Lower leg skin (tissue), 4 donors: ENCODE results near the gene ROBO1. TPM values are rescaled to one million over a fixed set of nuclear protein-coding genes. Genes with fewer than 3 reads are reported as not detected.

ENCODE experiments used
- DNase-seq, 2 donors: peaks; one replicate each; pipeline ENCODE4 v3.0.0-alpha.2; 2019; ENCODE audit warnings: low spot score in 2 of 2
- H3K4me3 ChIP-seq: fragments of 200-600 bp; sonication (generic); 2 replicates; pipeline ENCODE4 v1.5.1; 2017; ENCODE audit warnings: mild to moderate bottlenecking, low read depth; ENCODE audit not compliant: poor library complexity, severe bottlenecking
- POLR2A ChIP-seq, 2 donors: fragments of 450-650 bp; IDR thresholded peaks; one replicate each; pipeline ENCODE4 v1.6.1; 2016 to 2017; ENCODE audit warnings: antibody characterized with exemption in 2 of 2, mild to moderate bottlenecking in 1 of 2, moderate library complexity in 1 of 2
- WGBS, 2 donors: methylation state at CpG; one replicate each; pipeline ENCODE4 v1.1.5; 2018; 5-methylcytosine and 5-hydroxymethylcytosine counted together
- intact Hi-C: fragments of 100-400 bp; cut with DNase I; formaldehyde crosslinking; loops from one replicate; pipeline ENCODE4 v1.15.0; 2023; ENCODE audit warnings: low total_unique reads
- total RNA-seq, 4 donors: library from RNA; depleted of rRNA; stranded (reverse); fragments of >200 nt; gene quantifications; one replicate each; pipeline ENCODE4 v1.1.0, GENCODE V29; 2016
- TF ChIP-seq, protein P1 (sequence below), 3 donors: fragments of 450-650 bp; IDR thresholded peaks; one replicate each; pipeline ENCODE4 v1.5.1; 2016; ENCODE audit warnings: antibody characterized with exemption in 3 of 3, mild to moderate bottlenecking in 3 of 3, moderate library complexity in 2 of 3

Gene ROBO1
- total RNA-seq, 4 donors from 2014 or later: 26.3 to 60.0 (median 51.0) TPM

DNA sequence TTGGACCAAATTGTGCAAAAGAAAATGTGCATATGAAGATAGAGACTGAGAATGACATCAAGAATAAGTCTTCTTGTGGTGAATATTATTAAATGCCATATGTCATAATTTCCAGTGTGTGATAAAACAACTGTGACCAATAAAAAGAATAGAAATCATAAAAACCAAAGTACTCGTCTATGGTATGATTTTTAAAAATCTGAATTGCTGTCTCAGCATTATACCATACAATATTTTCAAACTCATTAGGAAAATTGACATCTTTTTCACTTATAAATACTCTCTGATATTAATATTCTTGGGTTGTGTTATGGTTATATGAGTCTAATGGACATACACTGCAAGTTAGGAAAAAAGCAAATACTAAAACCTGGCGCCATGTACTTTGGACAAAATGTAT is 279.4 kb downstream of the ROBO1 start:
- TF ChIP-seq, protein P1, sequence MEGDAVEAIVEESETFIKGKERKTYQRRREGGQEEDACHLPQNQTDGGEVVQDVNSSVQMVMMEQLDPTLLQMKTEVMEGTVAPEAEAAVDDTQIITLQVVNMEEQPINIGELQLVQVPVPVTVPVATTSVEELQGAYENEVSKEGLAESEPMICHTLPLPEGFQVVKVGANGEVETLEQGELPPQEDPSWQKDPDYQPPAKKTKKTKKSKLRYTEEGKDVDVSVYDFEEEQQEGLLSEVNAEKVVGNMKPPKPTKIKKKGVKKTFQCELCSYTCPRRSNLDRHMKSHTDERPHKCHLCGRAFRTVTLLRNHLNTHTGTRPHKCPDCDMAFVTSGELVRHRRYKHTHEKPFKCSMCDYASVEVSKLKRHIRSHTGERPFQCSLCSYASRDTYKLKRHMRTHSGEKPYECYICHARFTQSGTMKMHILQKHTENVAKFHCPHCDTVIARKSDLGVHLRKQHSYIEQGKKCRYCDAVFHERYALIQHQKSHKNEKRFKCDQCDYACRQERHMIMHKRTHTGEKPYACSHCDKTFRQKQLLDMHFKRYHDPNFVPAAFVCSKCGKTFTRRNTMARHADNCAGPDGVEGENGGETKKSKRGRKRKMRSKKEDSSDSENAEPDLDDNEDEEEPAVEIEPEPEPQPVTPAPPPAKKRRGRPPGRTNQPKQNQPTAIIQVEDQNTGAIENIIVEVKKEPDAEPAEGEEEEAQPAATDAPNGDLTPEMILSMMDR (IDR thresholded peaks at IDR 0.05): no peak
- no peak for TF ChIP-seq POLR2A (IDR thresholded peaks at IDR 0.05)
- H3K4me3 ChIP-seq: no peak overlapping the region
- intact Hi-C loops: loop anchor here (5.0 kb wide), 1 partner anchor 406 kb away; no protein-coding TSS in a partner anchor
- WGBS, 2 donors: 90 to 91% methylated on average over 2 of the region's 2 CpGs
- no peak for DNase-seq

DNA sequence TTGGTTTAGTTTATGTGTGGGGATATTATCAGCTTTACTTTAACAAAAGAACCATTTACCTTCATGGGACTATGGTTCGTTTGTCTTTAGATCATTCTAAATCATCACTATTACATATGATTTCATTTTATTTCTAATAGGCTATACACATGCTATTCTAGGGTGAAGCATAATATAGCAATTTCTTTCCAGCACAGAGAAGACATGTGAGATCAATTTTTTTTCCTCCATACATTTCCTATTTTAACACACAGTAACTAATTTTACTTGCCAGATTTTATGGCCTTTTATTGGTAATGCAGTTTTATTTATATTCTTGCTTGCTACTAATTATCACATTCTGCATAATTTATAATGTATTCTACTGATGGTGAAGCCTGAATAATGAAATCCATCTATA is 287.1 kb downstream of the ROBO1 start:
- 60 to 63% methylated on average over 1 of the region's 1 CpG for WGBS, 2 donors
- no peak overlapping the region for H3K4me3 ChIP-seq
- DNase-seq: no peak
- intact Hi-C loops: no loop called here
- TF ChIP-seq POLR2A (IDR thresholded peaks at IDR 0.05): no peak
- TF ChIP-seq, protein P1 (IDR thresholded peaks at IDR 0.05): no peak

DNA sequence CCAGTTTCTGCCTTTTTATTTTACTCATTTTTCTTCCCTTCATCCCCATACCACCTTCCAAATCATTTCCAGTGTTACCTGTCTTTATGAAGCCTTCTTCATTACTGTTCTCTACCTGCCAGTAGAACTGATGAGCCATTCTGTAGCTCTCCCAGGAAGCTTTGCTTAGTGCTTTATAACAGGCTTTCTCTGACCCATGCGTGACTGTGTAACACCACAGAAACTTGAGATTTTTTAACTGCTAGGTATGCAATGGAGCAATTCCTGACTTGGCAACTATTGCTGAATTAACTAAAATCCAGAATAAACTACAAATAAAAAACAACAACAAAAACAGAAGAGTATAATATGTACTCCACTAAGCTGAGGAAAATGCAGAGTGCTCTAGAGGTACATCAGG is 289.2 kb downstream of the ROBO1 start:
- 85 to 94% methylated on average over 1 of the region's 1 CpG for WGBS, 2 donors
- DNase-seq: no peak
- no peak for TF ChIP-seq POLR2A (IDR thresholded peaks at IDR 0.05)
- TF ChIP-seq, protein P1 (IDR thresholded peaks at IDR 0.05): no peak
- H3K4me3 ChIP-seq: no peak overlapping the region
- intact Hi-C loops: no loop called here

DNA sequence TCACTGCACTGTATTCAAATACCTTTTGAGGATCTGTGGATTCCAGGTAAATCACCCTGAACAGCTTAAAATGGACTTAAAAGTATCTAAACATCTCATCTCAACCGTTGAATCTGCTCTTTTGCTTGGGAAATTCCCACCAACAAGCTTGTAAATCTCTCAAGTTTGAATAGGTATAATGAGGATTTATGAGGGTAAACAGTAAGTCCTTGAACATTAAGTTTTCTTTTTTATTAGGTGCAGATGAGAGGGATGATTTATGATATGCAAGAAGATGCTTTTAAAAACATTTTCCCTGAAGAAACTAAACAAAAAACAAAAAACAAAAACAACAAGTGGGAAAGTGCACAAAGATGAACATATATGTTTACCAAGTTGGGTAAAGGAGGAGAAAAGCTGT is 290.6 kb downstream of the ROBO1 start:
- DNase-seq: no peak
- H3K4me3 ChIP-seq: no peak overlapping the region
- WGBS, 2 donors: 4 to 17% methylated on average over 1 of the region's 1 CpG
- intact Hi-C loops: no loop called here
- no peak for TF ChIP-seq POLR2A (IDR thresholded peaks at IDR 0.05)
- TF ChIP-seq, protein P1 (IDR thresholded peaks at IDR 0.05): no peak

DNA sequence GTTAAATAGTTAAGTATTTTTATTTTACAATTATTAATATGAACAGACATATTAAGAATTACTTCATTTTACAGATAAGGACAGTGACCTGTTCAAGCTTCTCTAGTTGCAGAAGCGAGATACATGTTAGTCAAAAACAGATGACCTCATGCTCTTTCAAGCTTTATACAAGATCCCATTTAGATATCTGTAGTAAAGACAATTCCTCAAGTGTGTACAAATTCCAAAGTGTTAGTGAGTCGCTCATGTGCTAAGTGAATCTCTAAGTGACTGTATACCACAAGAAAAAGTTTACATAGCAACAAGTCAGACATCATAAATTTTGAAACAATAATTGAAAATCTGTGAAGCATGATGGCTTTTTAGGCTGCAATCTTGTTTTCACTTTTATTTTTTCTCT is 293.8 kb downstream of the ROBO1 start:
- DNase-seq: no peak
- WGBS, 2 donors: 69 to 74% methylated on average over 2 of the region's 2 CpGs
- H3K4me3 ChIP-seq: no peak overlapping the region
- TF ChIP-seq POLR2A (IDR thresholded peaks at IDR 0.05): no peak
- TF ChIP-seq, protein P1 (IDR thresholded peaks at IDR 0.05): no peak
- intact Hi-C loops: no loop called here

DNA sequence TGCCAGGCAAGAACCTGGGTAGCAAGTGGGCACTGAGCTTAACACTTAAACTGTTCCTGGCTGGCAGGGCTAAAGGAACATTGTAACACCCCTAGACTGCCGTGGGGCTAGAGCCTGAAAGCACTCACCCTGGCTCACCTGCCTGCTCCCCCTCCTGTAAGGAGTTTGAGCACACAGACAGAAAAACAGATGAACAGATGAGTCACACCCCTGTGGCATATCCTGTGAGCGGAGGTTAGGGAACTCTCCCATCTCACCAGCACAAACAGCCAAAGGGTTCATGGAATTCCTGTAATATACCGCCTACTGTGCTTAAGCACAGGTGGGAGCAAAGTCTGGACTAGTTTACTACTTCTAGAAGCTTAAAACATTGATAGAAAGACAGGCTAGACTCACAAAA is 300.1 kb downstream of the ROBO1 start:
- H3K4me3 ChIP-seq: no peak overlapping the region
- intact Hi-C loops: no loop called here
- 46 to 49% methylated on average over 3 of the region's 3 CpGs for WGBS, 2 donors
- no peak for DNase-seq
- no peak for TF ChIP-seq POLR2A (IDR thresholded peaks at IDR 0.05)
- TF ChIP-seq, protein P1 (IDR thresholded peaks at IDR 0.05): no peak
